ENCODE data around the gene ELMOD3. TPM values are rescaled to one million over a fixed set of nuclear protein-coding genes. Genes with fewer than 3 reads are reported as not detected.

The ELMOD3 gene
- total RNA-seq: 14.4 and 20.6 TPM in 2 replicates

DNA sequence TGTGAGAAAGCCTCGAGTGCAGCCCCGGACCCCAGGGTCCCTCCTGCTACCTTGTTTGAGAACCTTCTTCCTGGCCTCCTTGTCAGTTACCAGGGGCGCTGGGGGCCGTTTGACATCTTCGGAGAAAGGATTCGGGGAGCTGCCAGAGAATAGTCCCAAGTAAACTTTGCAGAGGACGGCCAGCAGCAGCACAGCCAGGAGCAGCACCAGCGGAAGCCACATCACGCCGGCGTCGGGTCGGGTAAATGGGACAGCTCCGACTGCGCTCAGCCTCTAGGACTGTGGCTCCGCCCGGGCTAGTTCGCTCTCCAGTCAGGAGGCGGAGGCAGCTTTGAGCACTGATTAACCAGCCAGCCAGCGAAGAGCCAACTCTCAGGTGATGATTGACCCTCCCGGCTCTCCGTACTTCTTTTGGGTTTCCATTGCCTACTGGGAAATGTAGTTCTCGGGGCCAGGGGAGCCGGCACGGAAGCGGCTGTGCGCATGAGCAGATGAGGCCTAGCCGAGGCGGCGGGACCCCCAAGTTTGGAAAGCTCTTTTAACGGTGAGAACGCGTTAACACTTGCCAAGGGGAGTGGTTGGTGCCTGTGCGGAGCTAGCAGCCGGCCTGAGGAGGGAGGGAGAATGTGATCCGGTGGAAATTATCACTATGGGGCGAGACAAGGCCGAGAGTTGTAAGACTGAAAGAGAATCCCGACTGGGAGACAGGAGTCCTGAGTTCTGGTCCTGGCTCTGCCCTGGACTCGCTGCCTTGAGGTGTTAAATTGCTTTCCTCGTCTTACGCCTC is at the start of gene ELMOD3, which contains the start of gene RETSAT:
ELMOD3 (plus strand) TSS at position 484 of the 787 bp plus-strand sequence. CDS start 2,430 bp downstream, outside the sequence.
RETSAT (minus strand) TSS at position 243 of the 787 bp plus-strand sequence; CDS start at position 222, 21 bp downstream.

DNA sequence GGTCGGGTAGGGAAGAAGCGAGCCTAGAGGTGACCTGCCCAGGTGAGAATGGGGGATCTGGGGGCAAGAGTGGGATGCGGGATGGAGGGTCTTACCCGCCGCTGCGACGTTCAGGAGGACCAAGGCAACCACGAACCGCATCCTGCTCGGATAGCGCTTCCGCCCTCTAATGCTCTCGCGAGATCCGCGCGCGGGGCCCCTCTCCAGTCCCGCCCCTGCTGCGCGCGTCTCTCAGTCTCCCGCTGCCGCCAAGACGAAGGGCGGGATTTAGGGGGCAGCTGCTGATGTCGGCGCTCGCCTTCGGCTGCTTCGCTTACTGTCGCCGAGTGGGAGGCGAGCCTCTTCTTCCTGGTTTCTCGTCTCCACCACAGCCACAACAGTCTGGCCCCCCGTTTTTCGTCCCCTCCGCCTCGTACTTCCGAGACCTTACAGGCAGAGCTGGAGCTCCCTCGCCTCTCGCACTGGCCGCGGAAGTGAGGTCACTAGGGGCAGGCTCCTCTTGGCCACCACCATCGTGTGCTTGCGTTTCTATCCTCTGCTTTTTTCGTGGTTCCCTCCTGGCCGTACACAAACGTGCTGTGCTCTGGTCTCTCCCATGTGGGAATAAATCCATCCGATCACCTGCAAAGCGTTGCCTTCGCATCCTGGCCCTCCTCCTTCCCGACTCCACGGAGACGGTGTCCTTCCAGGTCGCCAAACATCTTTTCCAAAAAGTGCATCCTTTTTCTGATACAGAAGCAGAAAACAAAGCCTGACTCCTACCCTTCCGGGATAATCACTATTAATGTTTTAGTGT is 26.5 kb upstream of the ELMOD3 start, which contains the start of gene TGOLN2:
TGOLN2 (minus strand) TSS at position 168 of the 796 bp plus-strand sequence; CDS start at position 141, 27 bp downstream.

DNA sequence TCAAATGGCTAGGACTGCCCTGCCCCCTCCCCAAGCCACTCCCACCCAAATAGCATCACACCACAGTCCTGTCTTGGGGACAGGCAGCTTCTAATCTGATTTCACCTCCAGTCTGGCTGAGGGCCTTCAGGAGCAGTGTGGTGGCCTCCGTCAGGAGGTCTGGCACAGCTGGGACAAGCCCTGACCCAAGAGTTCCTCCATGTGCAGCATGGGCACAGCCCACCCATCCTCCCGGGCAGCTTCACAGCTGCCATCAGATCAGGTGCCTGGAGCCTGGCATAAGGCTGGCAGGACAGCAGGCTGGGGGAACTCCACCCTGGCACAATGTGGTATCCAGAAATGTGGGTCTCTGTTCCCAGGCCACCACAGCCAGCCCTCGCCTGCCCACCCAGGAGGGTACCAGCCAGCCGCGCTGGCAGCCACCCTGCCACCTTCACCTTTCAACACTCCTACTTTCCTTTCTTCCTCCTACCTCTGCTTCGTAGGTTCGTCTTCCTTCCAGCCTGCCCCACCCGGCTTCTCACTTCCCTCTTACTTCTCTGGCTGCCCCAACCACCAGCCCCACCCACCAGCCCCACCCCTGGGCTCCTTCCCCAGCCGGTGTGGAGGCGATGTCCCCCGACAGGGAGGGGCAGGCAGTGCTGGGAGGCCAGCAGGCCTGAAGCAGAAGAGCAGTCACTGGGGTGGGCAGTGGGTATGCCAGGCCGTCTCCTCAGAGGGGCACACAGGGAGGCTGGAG is 55.4 kb downstream of the ELMOD3 start, which contains the start of gene CAPG:
CAPG (minus strand) TSS at position 522 of the 739 bp plus-strand sequence. CDS start 8,221 bp downstream, outside the sequence.

DNA sequence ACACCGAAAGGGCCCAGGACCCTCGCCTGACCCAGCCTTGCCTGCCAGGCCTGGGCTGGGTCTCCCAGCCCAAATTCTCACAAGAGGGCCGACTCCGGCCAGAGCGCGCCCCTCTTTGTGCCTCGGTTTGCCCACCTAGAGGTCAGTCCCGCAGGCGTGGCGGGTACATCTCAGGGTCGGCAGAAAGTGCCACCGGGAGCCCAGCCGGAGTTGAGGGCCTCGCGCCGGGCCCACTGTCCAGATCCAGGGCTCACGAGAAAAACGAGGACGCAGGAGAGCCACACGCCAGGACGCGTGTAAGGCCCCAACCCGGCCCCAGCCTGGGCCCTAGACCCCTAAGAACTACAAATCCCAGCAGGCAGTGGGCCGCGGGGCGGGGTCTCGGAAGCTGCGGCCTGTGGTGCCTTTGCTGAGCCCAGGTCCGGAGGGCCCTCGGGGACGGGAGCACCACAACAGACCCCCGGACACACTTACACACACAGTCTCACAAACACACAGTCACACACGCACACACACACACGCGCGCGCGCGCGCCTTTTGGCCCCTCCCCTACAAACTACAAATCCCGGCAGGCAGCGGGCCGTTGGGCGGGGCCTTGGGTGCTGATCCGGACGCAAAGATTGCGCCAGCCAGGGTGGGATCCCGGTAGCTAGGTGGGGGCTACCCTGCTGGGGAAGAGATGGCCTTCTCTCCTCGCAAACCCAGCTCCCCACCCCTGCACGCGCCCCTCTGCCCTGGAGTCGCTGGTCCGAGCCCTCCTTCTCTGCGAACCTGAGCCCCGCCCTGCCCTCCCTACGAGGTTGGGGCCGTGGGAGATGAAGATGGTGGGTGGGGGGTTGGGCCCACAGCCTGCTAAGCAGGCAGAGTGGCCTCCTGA is 63.8 kb downstream of the ELMOD3 start, which contains the start of gene SH2D6:
SH2D6 (plus strand) TSS at position 583 of the 877 bp plus-strand sequence. CDS start 10,752 bp downstream, outside the sequence.

Other genes with a start within 250 kb of the ELMOD3 start
- gene TCF7L1, start 221.4 kb upstream of the ELMOD3 start, total RNA-seq: 2.3 and 3.2 TPM in 2 replicates
- 108 and 121 TPM in 2 replicates for gene TGOLN2, start 26.8 kb upstream of the ELMOD3 start, total RNA-seq
- gene RETSAT, start 241 bp upstream of the ELMOD3 start, total RNA-seq: 49.6 and 72.9 TPM in 2 replicates
- 156 and 193 TPM in 2 replicates for gene CAPG, start 55.6 kb downstream of the ELMOD3 start, total RNA-seq
- 0.89 and 1.4 TPM in 2 replicates for gene SH2D6, start 63.9 kb downstream of the ELMOD3 start, total RNA-seq
- 163 and 201 TPM in 2 replicates for gene MAT2A, start 184.4 kb downstream of the ELMOD3 start, total RNA-seq
- gene GGCX, start 206.7 kb downstream of the ELMOD3 start, total RNA-seq: 56.0 and 56.3 TPM in 2 replicates
- 0.12 and 0.33 TPM in 2 replicates for gene VAMP8, start 222.8 kb downstream of the ELMOD3 start, total RNA-seq
- gene VAMP5, start 229.7 kb downstream of the ELMOD3 start, total RNA-seq: 26.0 and 27.1 TPM in 2 replicates
- 255 and 257 TPM in 2 replicates for gene RNF181, start 241.0 kb downstream of the ELMOD3 start, total RNA-seq
- 3.1 and 8.1 TPM in 2 replicates for gene TMEM150A, start 247.9 kb downstream of the ELMOD3 start, total RNA-seq